SU-DHL-6 (cell line): Measurements from ENCODE around the gene ADARB2.
A peak's percentile ranks its signal among the peaks of the same experiment; 100 is the strongest.
"Not testable (repeated sequence)": the region's sequence is repeated elsewhere in the genome, so short reads cannot be mapped to it uniquely, and the experiment has no call there.

Experiments used
- H2AFZ ChIP-seq: fragments of 200-600 bp; sonication (generic); 2 replicates; pipeline ENCODE4 v1.6.1; 2014; ENCODE audit warnings: low read depth, mild to moderate bottlenecking, moderate library complexity, mixed read lengths, antibody characterized with exemption, low read length; ENCODE audit not compliant: severe bottlenecking
- H3F3A ChIP-seq: fragments of 200-600 bp; shearing (Covaris generic); 2 replicates; pipeline ENCODE4 v1.6.0; 2016; ENCODE audit warnings: antibody characterized with exemption, mild to moderate bottlenecking; ENCODE audit not compliant: insufficient read depth
- H3K27ac ChIP-seq: fragments of 200-600 bp; sonication (generic); 2 replicates; pipeline ENCODE4 v1.5.1; 2016; ENCODE audit warnings: low read depth, mild to moderate bottlenecking, low read length, moderate library complexity, mixed read lengths
- H3K27me3 ChIP-seq: fragments of 200-600 bp; sonication (generic), shearing (Covaris generic); 2 replicates; pipeline ENCODE4 v1.6.0; 2014; ENCODE audit warnings: mild to moderate bottlenecking, low read length
- H3K36me3 ChIP-seq: fragments of 200-600 bp; sonication (generic); 2 replicates; pipeline ENCODE4 v1.6.1; 2014; ENCODE audit warnings: mild to moderate bottlenecking, low read length, mixed read lengths
- H3K4me2 ChIP-seq: fragments of 300-600, 200-600 bp; shearing (Covaris generic), sonication (generic); 2 replicates; pipeline ENCODE4 v1.6.0; 2014; ENCODE audit warnings: low read length, low read depth, mild to moderate bottlenecking; ENCODE audit not compliant: poor library complexity, severe bottlenecking
- H3K4me3 ChIP-seq: fragments of 200-600 bp; sonication (generic); 2 replicates; pipeline ENCODE4 v1.5.1; 2014; ENCODE audit warnings: antibody characterized with exemption, low read length, mild to moderate bottlenecking, mixed read lengths; ENCODE audit not compliant: insufficient read depth, poor library complexity, severe bottlenecking
- H3K79me2 ChIP-seq: fragments of 200-600 bp; sonication (generic); 2 replicates; pipeline ENCODE4 v1.6.1; 2014; ENCODE audit warnings: mild to moderate bottlenecking, low read length, moderate library complexity; ENCODE audit not compliant: insufficient read depth
- H3K9ac ChIP-seq: fragments of 200-600 bp; sonication (generic); 2 replicates; pipeline ENCODE4 v1.7.0; 2014; ENCODE audit warnings: mild to moderate bottlenecking, low read length
- H3K9me2 ChIP-seq: fragments of 200-600 bp; sonication (generic); replicated peaks from 2 replicates; pipeline ENCODE4 v1.6.1; 2014; ENCODE audit warnings: low read length; ENCODE audit not compliant: insufficient read depth
- H3K9me3 ChIP-seq: fragments of 200-600 bp; sonication (generic); 2 replicates; pipeline ENCODE4 v1.6.1; 2014; ENCODE audit warnings: low read length, mixed read lengths; ENCODE audit not compliant: insufficient read depth
- H4K20me1 ChIP-seq: fragments of 200-600 bp; sonication (generic); 2 replicates; pipeline ENCODE4 v1.6.1; 2014; ENCODE audit warnings: low read depth, mild to moderate bottlenecking, antibody characterized with exemption, low read length, moderate library complexity, mixed read lengths
- CTCF ChIP-seq: fragments of 200-600 bp; sonication (generic); IDR thresholded peaks from one replicate; pipeline ENCODE4 v1.5.1; 2017; ENCODE audit warnings: antibody characterized with exemption, mild to moderate bottlenecking, low read length, moderate library complexity; ENCODE audit not compliant: insufficient read depth, poor library complexity, severe bottlenecking
- EZH2phosphoT487 ChIP-seq: fragments of 200-600 bp; sonication (generic), shearing (Covaris generic); conservative IDR thresholded peaks from 2 replicates; pipeline ENCODE4 v1.6.1; 2018; ENCODE audit warnings: mild to moderate bottlenecking, antibody characterized with exemption, low read length, moderate library complexity, mixed read lengths

ADARB2 gene

GRCh38 chr10:1462032-1462431 lies 275.3 kb downstream of the ADARB2 start:
- peak overlapping the region; percentile 58 for H3K4me2 ChIP-seq
- no peaks in the 10 kb centered on the region for H3K9me2 ChIP-seq
- no peaks in the 10 kb centered on the region for H4K20me1 ChIP-seq
- H3K4me3 ChIP-seq: no peak overlapping the region
- no peaks in the 10 kb centered on the region for H3K36me3 ChIP-seq
- H3K9ac ChIP-seq: peak overlapping the region; percentile 47; the same call in 1 of the 2 replicates
- no peaks in the 10 kb centered on the region for H3K27me3 ChIP-seq
- TF ChIP-seq CTCF: no peak
- no peak for TF ChIP-seq EZH2phosphoT487
- H3K9me3 ChIP-seq: no peaks in the 10 kb centered on the region
- H3F3A ChIP-seq: peaks cover 27% of the 10 kb centered on the region
- H2AFZ ChIP-seq: no peak overlapping the region
- H3K27ac ChIP-seq: peak overlapping the region; percentile 93
- no peaks in the 10 kb centered on the region for H3K79me2 ChIP-seq

GRCh38 chr10:1461016-1461415 lies 276.3 kb downstream of the ADARB2 start:
- Histone ChIP-seq H3F3A (peaks cover 27% of the 10 kb centered on the region), H3K9ac (no peak overlapping the region), H3K79me2 (no peaks in the 10 kb centered on the region), H3K36me3 (no peaks in the 10 kb centered on the region), H3K27me3 (no peaks in the 10 kb centered on the region), H3K9me3 (no peaks in the 10 kb centered on the region), H3K4me3 (no peak overlapping the region), H4K20me1 (no peaks in the 10 kb centered on the region), H3K27ac (peak overlapping the region; percentile 93), H2AFZ (no peak overlapping the region), H3K9me2 (no peaks in the 10 kb centered on the region), H3K4me2 (peak overlapping the region; percentile 58)
- no peak for TF ChIP-seq EZH2phosphoT487
- no peak for TF ChIP-seq CTCF

- not testable (repeated sequence) for H2AFZ ChIP-seq, H4K20me1 ChIP-seq, H3K9ac ChIP-seq, H3K4me2 ChIP-seq, H3K9me3 ChIP-seq, H3K27ac ChIP-seq, H3K4me3 ChIP-seq, H3K27me3 ChIP-seq, H3K79me2 ChIP-seq, H3K9me2 ChIP-seq, H3K36me3 ChIP-seq
- H3F3A ChIP-seq: peaks cover 27% of the 10 kb centered on the region
Observed at GRCh38 chr10:1459664-1460063, 277.7 kb downstream of the ADARB2 start.

- Histone ChIP-seq H3K79me2 (no peaks in the 10 kb centered on the region), H3K27me3 (no peaks in the 10 kb centered on the region), H3K27ac (peak overlapping the region; percentile 78), H3K9ac (peak overlapping the region; percentile 30; the same call in 1 of the 2 replicates), H3K9me2 (no peaks in the 10 kb centered on the region), H3K36me3 (no peaks in the 10 kb centered on the region), H3K4me3 (peak overlapping the region; percentile 27), H3K9me3 (no peaks in the 10 kb centered on the region), H3F3A (no peaks in the 10 kb centered on the region), H4K20me1 (no peaks in the 10 kb centered on the region), H2AFZ (peak overlapping the region; percentile 53), H3K4me2 (peak overlapping the region; percentile 63)
- TF ChIP-seq CTCF (no peak), EZH2phosphoT487 (no peak)
Observed at GRCh38 chr10:1454951-1455350, 282.4 kb downstream of the ADARB2 start.
